ENCODE data around the gene HEATR9.
A peak's percentile ranks its signal among the peaks of the same experiment; 100 is the strongest.

Gene HEATR9

DNA sequence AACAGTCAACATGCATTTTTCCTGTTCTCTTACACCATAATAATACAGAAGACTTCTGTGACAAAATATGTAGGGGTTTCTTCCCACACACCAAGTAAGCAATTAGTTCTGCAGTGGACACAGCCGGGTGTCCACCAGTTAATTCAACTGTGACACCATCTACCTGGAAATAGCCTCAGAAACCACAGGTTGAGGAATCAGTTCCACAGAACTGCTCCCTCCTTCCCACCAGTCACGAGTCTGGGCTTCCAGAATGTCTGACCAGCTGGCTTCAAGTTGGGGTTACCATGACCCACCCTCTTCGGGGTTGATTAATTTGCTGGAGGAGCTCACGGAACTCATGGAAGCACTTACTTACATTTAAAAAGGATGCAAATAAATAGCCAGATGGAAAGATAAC lies 25.1 kb upstream of the HEATR9 start:
- DNase-seq = no peak

GRCh38 chr17:35892091-35893035 lies 23.7 kb upstream of the HEATR9 start:
- peak in 1 of 5 experiments; percentile 43 for DNase-seq

DNA sequence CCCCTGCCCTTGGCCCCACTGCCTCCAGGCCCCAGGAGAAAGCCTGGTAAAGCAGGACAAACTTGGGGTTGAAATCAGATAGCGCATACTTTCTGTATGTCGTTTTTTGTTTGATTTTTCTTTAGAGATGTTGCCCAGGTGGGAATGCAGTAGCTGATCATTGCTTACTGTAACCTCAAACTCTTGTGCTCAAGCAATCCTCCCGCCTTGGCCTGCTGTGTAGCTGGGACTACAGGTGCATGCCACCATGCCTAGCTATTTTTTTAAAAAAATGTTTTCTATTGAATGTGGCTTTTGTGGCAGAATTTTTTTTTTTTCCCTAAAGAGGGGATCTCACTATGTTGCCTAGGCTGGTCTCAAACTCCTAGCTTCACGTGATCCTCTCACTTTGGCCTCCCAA lies 22.6 kb upstream of the HEATR9 start:
- DNase-seq = no peak

DNA sequence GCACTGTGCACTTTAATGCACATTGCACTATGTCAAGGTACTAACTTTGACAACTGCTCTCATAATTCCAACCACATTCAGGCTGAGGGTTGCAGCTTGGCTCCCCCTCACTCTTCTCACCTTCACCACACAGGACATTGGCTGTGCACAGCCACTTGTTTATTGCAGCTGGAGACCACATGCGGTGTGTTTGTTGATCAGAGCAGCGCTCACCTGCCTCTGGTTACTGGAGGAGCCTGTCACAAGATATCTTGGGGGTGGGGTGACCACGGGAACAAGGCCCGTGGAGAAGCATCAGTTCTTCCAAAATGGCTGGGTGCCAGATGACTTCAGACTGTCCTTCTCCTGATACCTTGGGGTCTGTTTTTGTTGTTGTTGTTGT lies 22.1 kb upstream of the HEATR9 start:
- peak in 2 of 5 experiments; percentile 84 to 89 for DNase-seq

- no peak for DNase-seq
Observed at GRCh38 chr17:35889818-35890773, 21.4 kb upstream of the HEATR9 start.

GRCh38 chr17:35889241-35889640 lies 20.6 kb upstream of the HEATR9 start:
- DNase-seq = peak in 2 of 5 experiments; percentile 56 to 65

DNA sequence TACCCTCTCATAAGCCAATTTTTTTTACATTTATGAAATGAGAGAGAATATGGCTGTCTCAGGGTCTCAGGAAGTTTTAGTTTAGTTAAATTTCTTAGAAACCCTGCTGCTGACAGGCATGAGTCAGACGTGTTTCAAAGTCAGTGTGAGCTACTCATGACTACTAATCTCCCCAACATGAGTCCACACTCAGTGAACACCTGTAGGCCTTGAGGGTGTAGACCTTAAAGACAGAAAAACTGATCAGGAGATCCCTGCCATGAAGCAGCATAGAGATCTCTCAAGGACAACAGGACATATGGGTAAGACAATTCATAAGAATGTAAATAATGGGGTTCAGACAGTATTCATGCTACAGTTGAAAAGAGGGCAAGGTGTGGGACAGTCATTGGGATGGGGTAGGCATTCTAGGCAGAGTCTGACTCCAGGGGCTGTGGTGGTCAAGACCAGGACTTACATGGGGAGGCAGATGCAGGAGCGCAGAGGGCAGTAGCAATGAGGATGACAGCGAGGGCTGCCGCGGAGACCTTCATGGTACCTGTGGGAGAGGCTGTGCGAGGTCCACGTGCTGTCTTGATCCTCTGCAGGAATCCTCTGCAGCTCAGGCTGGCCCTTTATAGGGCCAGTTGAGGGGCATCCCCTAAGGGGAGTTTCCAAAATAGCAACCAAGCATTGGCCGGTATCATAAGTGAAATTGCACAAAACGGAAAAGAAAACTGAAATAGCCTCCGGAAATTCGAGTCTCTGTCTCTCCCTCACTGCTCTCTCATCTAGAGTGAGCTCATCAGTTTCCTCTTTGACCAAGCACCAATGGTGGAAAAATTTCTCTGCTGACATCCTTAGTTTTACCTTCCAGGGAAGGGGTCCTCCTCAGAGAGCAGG lies 11.3 kb upstream of the HEATR9 start, which contains the start of gene CCL5:
Gene CCL5 (minus strand): TSS at position 588 of the 882 bp plus-strand sequence.
- DNase-seq = peak in 2 of 5 experiments; percentile 72 to 73

DNA sequence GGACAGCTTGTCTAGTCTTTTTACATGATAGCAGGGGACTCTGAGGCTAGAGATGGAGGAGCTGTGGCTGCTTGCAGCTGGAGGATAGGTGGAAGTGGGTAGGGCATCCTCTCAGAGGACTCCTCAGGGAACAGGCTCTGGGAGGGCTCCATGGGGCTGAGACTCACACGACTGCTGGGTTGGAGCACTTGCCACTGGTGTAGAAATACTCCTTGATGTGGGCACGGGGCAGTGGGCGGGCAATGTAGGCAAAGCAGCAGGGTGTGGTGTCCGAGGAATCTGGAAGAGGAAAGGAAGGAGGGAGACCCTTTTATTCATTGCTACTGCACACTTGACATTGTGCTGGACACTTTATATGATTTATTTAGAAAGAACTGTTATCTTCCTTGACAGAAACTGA lies 9.7 kb upstream of the HEATR9 start:
- no peak for DNase-seq

- no peak for DNase-seq
Observed at GRCh38 chr17:35877345-35878029, 8.8 kb upstream of the HEATR9 start.

DNA sequence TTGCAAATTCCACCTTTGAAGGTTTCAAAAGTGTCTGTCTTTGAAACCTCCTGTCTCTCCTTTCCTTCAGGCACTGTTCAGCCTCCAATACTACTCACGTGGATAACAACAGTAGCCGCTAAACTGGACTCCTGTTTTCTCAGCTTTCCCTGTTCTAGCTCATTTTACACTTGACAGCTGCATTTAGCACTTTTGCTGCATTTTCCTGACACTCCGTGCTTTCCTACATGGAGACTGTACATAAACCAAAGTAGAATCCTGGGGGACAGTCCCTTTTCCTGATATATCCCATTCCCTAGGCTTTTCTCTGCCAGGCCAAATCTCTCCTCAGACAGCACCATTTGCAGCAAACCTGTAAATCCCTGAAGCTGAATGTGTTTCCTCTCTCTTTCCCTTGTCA lies 7.8 kb upstream of the HEATR9 start:
- DNase-seq = no peak

DNA sequence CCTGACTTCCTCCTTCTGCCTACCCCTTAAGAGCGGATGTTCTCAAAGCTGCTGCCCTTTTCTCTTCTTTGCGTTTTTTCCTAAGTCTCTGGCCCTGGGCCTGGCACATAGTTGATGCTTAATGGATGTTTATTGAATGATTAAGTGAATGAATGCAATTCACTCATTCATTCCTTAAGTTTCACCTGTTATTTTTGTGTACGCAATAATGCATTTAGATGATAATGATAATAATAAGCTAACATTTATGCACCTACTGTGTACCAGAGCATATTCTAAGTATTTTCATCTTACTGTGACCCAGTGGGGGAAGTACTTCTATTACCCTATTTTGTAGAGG lies 7.1 kb upstream of the HEATR9 start:
- no peak for DNase-seq

GRCh38 chr17:35875072-35875799 lies 6.5 kb upstream of the HEATR9 start:
- peak in 1 of 5 experiments; percentile 60 for DNase-seq

GRCh38 chr17:35872196-35872980 lies 3.7 kb upstream of the HEATR9 start:
- DNase-seq = no peak

DNA sequence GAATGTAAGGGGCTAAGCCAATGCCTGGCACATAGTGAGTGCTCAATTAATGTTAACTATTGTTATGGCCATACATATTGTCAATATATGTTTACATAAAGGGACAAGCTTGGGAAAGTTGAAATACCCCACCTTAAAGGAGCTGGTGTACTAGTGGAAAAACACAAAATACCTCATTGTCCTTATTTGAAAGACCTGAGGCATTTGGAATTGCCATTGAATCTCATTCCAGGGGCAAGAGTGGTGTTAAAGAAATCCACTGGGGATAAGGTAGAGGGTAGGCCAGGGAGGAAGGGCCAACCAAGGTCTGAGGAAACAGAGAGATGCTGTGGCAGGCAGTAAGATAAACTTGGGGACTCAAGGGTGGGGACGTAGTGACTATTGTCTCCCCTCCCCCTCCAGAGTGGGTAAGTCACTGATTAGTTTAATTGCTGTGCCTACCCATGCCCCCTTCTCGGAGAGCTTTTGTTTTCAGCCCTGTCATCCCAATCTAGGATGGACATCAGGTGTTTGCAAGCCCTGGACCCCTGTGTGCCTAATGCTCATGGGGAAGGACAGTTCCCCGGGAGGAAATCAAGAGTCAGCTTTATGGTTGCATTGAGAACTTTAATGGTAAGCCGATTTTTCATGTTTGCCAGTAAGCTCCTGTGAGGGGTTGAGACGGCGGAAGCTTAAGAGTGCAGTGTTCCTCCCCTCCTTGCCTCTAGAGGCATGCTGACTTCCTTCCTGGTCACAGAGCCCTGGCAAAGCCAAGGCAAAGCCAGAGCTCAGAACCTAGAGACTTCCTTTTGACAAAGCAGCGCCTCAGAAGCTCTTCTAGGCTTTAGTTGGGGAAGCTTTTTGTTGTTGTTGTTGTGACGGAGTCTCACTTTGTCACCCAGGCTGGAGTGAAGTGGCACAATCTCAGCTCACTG lies 2.5 kb upstream of the HEATR9 start:
- DNase-seq = peak in 1 of 5 experiments; percentile 39

- DNase-seq = no peak
Observed at GRCh38 chr17:35867574-35867973, 1.1 kb downstream of the HEATR9 start.

DNA sequence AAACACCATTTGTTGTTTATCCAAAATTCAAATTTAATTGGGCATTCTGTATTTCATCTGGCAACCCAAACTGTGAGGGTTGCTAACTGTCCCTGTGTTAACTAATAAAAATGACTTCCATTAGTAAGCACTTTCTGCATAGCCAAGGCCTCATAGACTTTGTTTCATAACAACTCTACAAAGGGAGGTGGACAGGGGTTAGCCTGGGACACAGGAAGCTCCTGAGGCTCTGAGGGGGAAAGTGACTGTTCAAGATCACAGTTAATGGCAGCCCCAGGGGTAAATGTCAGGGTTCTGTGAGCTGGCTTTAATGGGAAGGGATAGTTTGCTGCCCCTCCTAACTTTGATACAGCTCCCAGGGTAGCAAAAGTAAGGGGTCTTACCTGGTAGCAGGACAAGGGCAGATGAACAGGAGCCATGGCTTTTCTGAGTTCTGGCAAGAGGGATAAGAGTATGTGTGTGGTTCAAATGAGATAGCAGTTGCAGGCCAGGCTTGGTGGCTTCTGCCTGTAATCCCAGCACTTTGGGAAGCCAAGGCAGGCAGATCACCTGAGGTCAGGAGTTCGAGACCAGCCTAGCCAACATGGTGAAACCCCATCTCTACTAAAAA lies 2.2 kb downstream of the HEATR9 start:
- DNase-seq = no peak

GRCh38 chr17:35865412-35866340 lies 3.0 kb downstream of the HEATR9 start:
- DNase-seq = no peak

Data from T-helper 2 cell (primary cell).